Measurements from ENCODE around the gene RFX2.
"Not testable (repeated sequence)": the region's sequence is repeated elsewhere in the genome, so short reads cannot be mapped to it uniquely, and the experiment has no call there.

The RFX2 gene

GRCh38 chr19:6073858-6074708 lies 36.2 kb downstream of the RFX2 start:
- DNase-seq, result no peak

- not testable (repeated sequence) for DNase-seq
Observed at GRCh38 chr19:6073233-6073632, 37.1 kb downstream of the RFX2 start.

DNA sequence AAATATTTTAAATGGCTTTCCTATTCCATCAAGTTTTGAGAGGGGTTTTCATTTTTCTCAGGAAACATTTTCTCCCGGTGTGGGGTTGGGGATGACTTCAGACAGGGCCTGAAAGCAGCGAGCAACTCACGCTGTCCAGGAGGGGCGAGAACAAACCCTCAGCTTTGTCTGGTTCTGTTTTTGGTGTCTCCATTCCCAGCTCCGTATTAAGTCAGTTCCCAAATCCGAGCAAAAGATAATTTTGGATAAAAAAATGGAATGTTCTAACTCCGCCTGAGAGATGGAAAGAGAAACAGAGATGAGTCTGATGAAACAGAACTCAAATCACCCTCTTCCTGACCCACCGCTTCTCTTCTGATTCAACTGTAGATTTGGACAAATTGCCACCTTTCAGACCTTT lies 38.4 kb downstream of the RFX2 start:
- DNase-seq, result no peak

DNA sequence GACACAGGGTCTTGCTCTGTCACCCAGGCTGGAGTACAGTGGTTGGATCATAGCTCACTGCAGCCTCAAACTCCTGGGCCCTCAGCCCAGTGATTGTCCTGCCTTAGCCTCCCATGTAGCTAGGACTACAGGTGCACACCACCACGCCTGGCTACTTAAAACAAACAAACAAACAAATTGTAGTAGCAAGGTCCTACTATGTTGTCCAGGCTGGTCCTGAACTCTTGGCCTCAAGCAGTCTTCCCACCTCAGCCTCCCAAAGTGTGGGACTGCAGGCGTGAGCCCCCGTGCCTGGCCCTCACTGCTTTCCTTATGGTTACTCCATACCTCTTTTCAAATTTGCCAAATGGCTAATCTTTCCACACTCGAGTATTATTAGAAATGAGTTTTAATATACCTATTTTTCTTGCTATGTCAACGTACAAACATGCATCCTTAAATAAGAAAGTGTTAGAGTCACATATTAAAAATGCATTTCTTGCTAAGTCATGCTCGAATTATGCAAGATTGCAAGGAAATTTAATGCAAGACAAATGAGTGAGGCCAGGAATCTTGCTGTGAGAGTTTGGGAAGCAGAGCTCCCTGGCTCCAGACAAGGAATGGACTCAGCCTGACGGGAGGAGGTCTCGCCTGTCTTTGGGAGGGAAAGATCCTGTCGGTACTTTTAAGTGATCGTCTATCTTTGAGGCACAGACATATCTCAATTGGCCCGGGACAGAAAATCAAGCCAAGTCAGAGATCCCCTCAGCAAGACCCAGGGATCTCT lies 39.4 kb downstream of the RFX2 start:
- no peak for DNase-seq

DNA sequence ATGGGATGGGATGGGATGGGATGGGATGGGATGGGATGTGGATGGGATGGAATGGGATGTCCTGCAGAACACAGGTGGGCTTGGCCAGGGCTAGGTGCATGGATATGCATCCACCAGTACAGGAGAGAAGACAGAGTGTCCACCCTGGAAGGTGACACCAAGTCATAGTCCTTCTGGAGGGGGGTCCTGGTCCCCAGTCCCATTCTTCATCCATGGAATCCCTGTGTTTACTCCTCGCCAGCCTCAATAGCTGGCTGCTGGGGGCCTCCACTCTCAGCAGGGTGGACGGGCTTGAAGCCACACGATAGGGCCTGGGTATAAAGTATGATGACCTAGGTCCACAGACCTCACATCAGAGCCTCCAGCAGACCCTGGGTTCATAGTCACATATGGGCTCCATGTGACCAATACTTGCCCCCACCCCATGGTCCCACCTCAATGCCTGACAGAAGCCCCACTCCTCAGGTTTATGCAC lies 40.1 kb downstream of the RFX2 start:
- DNase-seq, result no peak

GRCh38 chr19:6069268-6069791 lies 41.0 kb downstream of the RFX2 start:
- DNase-seq, result no peak

DNA sequence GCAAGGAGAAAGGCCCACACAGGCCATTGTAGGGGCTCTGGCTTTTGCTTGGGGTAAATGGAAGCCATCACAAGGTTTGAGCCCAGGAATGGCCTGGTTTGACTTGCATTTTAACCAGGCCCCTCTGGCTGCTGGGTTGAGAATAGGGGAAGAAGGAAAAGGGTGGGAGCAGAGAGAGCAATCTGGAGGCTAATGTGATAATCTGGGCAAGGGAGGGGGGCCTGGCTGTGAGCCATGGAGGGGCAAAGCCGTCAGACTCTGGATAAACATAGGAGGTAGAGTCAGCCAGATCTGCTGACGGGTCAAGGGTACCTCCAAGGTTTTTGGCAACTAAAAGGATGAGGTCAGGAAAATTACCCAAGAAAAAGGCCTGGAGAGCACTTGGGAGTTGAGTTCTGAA lies 41.6 kb downstream of the RFX2 start:
- DNase-seq, result no peak

- DNase-seq, result no peak
Observed at GRCh38 chr19:6067975-6068374, 42.3 kb downstream of the RFX2 start.

DNA sequence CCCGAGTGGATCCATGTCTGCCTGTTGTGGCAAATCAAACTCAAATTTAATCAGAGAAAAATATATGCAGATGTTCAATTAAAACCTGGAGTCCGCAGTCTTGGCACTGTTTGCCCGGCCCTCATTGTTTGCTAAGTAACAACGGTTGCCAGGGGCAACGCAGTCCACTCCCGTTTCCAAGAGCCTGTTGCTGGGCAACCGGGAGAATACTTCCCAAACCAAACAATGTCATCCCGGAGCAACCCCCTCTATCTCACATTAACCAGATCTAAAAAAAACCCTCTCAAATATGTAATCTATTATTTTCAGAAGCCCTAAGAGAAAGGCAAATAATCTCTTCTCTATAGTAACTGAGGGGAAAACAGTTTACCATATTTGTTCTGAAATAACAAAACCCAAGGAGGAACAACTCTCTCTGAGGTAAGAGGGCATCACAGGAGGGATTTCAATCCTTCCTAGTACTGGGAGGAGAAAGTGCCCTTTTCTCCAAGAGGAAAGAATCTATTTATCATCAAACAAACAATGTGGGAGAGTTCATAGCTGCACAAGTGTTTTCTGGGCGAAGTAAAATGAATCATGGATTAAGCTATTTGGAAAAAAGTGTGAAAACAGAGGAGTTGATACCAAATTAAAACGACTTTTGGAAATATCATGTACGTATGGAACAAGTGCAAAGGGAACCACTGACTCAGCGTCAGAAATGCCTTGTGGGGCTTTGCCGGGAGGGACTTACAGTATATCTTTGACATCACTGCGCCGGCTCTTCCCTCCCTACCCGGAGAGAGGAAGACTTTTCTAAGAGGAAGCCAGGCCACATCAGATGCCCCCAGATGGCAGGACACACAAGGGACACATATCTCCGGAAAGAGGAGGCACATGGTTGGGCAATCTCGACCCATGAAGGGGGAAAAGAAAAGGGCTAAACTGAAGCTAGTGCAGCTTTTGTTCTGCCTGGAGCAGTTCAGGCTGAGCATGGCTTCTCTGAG lies 43.3 kb downstream of the RFX2 start:
- DNase-seq, result no peak

DNA sequence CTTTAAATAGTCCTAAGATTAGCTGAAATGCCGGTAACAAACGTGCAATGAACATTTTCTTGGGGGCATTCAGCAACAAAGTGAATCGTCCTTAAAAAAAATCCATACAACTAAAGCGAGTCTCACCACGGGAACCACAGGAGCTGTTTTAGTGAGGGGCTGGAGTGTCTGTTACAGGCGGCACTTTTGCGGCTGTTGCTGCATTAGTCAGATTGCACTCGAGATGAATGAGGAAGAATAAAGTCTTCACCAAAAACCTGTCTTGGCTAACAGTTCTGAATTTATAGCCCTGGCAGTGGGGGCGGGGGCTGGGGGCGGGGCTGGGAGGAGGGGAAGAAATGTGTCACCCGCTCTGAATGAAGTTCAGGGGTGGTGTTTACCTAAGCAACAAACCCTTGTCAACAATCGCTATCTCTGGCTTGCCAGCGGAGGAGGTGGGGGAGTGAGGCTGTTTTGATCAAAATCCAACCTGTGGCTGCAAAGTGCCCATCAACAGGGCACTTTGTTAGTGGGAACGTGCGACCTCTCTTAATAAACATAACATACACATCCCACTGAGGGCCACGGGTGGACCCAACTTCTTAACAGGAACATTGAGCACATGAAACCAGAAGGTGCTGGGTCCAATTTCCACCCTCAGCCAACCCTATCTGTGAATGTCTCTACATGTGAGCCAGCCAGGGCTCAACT lies 44.5 kb downstream of the RFX2 start:
- DNase-seq, result no peak

DNA sequence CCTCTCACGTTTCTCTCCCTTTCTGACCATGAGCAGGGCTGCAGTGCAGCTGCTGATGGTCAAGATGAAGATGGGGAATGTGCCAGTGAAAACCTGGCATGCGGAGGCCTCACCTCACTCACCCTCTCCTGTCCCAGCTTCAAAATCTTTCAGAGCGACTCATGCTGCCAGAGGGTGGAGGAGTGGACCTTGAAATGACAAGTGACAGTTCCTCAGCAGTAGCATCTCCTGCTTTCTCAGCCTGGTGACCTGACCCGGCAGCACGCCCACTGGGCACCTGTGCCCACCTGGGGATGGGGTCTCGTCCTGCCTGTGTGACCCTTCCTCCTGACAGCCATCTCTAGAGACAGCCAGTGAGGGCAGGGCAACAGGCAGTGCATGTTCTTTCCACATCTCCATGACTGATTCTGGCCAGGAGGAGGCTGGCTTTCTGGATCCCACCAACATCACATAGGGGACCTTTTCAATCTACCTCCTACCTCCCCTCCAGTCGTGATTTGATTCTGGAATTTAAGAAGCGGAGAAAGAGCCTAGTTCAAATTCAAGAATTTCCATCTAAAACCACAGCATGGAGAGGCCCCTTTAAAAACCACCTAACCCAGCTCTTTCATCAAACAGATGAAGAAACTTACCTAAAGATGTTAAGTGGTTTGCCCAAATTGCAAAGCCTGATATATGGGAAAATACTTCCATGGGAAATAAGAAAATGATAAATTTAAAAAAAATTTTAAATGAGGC lies 45.8 kb downstream of the RFX2 start:
- DNase-seq, result no peak

DNA sequence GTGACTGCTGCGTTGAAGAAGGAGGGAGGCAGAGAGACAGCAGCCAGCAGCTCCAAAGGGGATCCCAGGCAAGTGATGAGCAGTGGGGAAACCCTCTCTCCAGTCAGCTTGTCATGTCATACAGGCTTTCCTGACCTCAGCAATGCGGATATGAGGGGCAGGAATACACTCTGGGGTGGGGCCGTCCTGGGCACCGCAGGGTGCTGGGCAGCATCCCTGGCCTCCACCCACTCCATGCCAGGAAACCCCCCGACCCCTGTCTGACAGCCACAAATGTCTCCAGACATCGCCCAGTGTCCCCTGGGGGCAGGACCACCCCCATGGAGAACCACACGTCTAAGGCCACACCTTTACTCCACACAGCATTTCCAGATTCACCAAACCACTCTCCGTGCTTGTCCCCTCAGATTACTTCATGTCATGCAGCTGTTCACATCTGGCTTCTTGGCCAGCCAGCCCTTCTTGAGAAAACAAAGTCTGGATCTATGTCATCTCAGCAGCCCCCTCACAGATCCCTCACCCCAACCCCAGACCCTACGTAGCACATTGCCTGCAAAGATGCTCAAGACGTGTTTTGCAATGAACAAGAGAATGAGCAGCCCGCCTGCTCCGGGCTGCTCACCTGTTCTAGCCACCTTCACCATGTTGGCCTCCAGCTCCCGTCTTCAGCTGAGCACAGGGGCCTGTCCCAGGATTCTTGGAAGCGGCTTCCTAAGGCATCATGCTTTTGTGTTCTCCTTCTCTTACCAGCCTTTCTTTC lies 46.5 kb downstream of the RFX2 start:
- no peak for DNase-seq

DNA sequence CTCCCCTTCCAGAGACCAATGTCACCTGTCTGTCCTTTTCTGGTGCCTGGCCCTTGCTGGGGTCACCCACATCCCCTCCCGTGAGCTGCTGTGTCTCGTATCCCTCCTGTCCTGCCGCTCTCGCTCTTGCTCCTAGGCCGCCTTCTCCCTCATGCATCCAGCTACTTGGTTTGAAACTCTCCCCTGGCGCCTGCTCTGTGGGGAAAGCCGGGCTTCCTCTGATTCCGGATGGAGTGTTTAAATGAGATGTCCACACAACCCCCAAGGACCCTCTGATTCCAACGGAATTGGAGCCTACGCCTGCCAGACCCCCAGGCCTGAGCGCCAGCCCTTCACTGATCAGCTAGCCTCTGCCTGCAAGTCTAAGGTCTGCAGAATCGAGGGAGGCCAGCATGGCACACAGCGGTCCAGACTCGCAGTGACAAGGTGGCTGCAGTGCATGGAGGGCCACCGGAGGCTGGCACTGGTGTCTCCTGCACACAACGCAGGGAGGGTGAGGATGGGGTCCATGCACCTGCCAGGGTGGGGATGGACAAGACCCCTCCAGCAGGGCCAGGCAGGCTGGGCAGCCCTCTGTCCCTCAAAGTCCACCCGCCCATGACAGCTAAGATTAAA lies 47.2 kb downstream of the RFX2 start:
- DNase-seq, result no peak

DNA sequence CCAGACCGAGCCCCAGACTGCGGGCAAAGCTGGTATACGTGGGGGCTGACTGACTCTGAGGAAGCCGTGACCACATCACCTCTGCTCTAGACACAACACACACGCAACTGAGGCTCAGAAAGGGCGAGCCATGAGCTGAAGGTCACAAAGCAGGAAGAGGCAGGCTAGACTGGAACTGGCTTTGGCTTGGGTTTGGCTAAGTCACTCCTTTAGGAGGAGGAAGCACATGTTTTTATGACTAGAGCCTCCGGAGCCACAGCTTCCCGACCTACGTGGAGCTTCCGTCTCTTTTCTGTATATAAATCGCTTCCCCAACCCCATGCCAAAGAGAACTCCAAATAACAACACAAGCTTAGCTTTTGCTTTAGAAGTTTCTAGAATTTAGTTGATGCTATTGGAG lies 48.0 kb downstream of the RFX2 start:
- no peak for DNase-seq

DNA sequence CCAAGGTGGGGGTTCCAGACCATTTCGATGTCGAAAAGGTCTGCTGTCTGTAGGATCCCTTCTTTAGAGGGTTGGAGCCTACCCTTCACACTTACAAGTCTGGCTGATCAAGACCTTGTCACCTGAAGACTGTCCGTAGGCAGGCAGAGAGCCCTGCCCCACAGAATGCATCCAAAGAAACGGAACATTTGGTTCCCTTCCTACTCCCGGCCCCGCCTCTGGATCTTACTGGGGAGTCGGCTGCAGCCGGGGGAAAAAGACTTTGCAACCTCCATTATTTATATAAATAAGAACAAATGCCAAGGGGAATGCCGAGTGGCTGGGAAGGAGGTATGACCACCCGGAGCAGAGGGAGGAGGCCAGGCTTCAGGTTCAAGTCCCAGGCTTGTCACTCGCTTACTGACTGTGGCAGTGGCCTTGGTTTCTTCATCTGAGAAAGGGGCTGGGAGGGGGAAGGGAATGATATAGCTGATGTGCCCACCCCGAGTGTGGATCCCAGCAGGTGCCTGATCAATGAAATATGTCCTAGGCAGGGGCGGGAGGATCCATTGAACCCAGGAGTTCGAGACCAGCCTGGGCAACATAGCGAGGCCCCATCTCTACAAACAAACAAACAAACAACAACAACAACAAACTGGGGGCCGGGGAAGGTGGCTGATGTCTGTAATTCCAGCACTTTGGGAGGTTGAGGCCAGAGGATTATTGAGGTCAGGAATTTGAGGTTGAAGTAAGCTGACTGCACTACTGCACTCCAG lies 48.7 kb downstream of the RFX2 start:
- no peak for DNase-seq

- no peak for DNase-seq
Observed at GRCh38 chr19:6060600-6061375, 49.5 kb downstream of the RFX2 start.

DNA sequence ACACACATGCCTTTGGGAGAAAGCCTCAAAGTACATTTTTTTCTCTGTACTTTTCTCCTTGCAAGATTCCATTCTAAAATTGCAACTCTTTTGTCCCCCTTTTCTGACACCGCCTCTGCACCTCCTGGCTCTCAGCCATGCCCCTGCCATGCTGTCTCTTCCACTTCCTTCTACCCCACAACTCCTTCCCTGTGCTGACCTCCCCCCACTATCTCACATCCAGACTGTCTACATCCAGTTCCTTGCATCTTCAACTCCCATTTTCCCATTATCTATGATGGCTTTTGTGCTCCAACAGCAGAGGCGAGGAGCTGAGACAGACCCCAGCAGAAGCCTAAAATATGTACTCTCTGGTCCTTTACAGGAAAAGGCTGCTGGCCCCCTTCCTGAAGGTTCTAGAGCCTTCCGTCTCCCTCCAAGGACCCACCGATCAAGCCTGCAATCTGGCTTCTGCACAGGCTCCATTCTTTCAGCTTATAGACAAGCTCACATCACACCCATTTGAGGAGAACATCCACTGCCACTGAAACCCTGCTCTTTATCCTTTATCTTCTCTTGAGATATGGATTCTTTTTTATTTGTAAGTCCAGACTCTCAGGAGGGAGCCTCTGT lies 50.2 kb downstream of the RFX2 start:
- no peak for DNase-seq

- DNase-seq, result no peak
Observed at GRCh38 chr19:6059396-6059947, 50.8 kb downstream of the RFX2 start.
